Neural cell (in vitro differentiated cells): ENCODE measurements around the gene ACTA2. TPM values are rescaled to one million over a fixed set of nuclear protein-coding genes. Genes with fewer than 3 reads are reported as not detected.

Experiments
- H2AFZ ChIP-seq: fragments of 200-600, 300-800 bp; sonication (generic), shearing (Covaris generic); 2 replicates; pipeline ENCODE4 v1.6.0; 2014; ENCODE audit warnings: low read depth, mild to moderate bottlenecking, antibody characterized with exemption, low read length, moderate library complexity
- H3F3A ChIP-seq: fragments of 200-600 bp; shearing (Covaris generic); 2 replicates; pipeline ENCODE4 v1.6.1; 2016; ENCODE audit warnings: mild to moderate bottlenecking, moderate library complexity, mixed read lengths, antibody characterized with exemption, low read length; ENCODE audit not compliant: insufficient read depth, poor library complexity, severe bottlenecking
- H3K27ac ChIP-seq: fragments of 200-600, 300-800 bp; sonication (generic), shearing (Covaris generic); 2 replicates; pipeline ENCODE4 v1.5.1; 2014; ENCODE audit warnings: mild to moderate bottlenecking, low read length, moderate library complexity
- H3K27me3 ChIP-seq: fragments of 300-800, 200-600 bp; sonication (generic), shearing (Covaris generic); 2 replicates; pipeline ENCODE4 v1.6.0; 2014; ENCODE audit warnings: mild to moderate bottlenecking, low read depth, low read length, moderate library complexity; ENCODE audit not compliant: insufficient read depth
- H3K36me3 ChIP-seq: fragments of 300-800, 200-600 bp; sonication (generic), shearing (Covaris generic); 2 replicates; pipeline ENCODE4 v1.5.1; 2014; ENCODE audit warnings: mild to moderate bottlenecking, antibody characterized with exemption, low read length, moderate library complexity; ENCODE audit not compliant: insufficient read depth
- H3K4me2 ChIP-seq: fragments of 300-800, 200-600 bp; sonication (generic), shearing (Covaris generic); 2 replicates; pipeline ENCODE4 v1.6.0; 2014; ENCODE audit warnings: mild to moderate bottlenecking, low read length
- H3K4me3 ChIP-seq: fragments of 300-800, 200-600 bp; sonication (generic), shearing (Covaris generic); 2 replicates; pipeline ENCODE4 v1.5.1; 2014; ENCODE audit warnings: mild to moderate bottlenecking, low read length, moderate library complexity
- H3K79me2 ChIP-seq: fragments of 200-600 bp; shearing (Covaris generic); replicated peaks from 2 replicates; pipeline ENCODE4 v1.6.0; 2014; ENCODE audit warnings: mild to moderate bottlenecking, low read length, moderate library complexity; ENCODE audit not compliant: insufficient read depth
- H3K9ac ChIP-seq: fragments of 300-800, 200-600 bp; sonication (generic), shearing (Covaris generic); 2 replicates; pipeline ENCODE4 v1.6.1; 2016; ENCODE audit warnings: mild to moderate bottlenecking, low read length, mixed read lengths
- H3K9me2 ChIP-seq: fragments of 200-600 bp; shearing (Covaris generic); 2 replicates; pipeline ENCODE4 v1.6.1; 2016; ENCODE audit warnings: mild to moderate bottlenecking, low read length, mixed read lengths; ENCODE audit not compliant: insufficient read depth
- H3K9me3 ChIP-seq: fragments of 200-600, 300-800 bp; sonication (generic), shearing (Covaris generic); 2 replicates; pipeline ENCODE4 v1.6.1; 2016; ENCODE audit warnings: mild to moderate bottlenecking, mixed run types, low read length, moderate library complexity, mixed read lengths
- H4K20me1 ChIP-seq: fragments of 200-600 bp; shearing (Covaris generic); 2 replicates; pipeline ENCODE4 v1.6.1; 2016; ENCODE audit warnings: mild to moderate bottlenecking, mixed run types; ENCODE audit not compliant: insufficient read depth
- CTCF ChIP-seq: fragments of 450-650 bp; IDR thresholded peaks from 2 replicates; pipeline ENCODE4 v1.5.1; 2014; ENCODE audit warnings: antibody characterized with exemption, mild to moderate bottlenecking, moderate library complexity; ENCODE audit not compliant: poor library complexity, severe bottlenecking
- EP300 ChIP-seq: fragments of 450-650 bp; conservative IDR thresholded peaks from 2 replicates; pipeline ENCODE4 v1.6.1; 2014; ENCODE audit warnings: antibody characterized with exemption, mild to moderate bottlenecking, moderate library complexity; ENCODE audit not compliant: poor library complexity, severe bottlenecking
- EZH2 ChIP-seq: fragments of 200-600, 300-800 bp; shearing (Covaris generic), sonication (generic); IDR thresholded peaks from 2 replicates; pipeline ENCODE4 v1.6.1; 2014; ENCODE audit warnings: antibody characterized with exemption, low read length, borderline replicate concordance, mild to moderate bottlenecking; ENCODE audit not compliant: insufficient read depth, poor library complexity, severe bottlenecking
- MXI1 ChIP-seq: fragments of 450-650 bp; conservative IDR thresholded peaks from 2 replicates; pipeline ENCODE4 v1.6.1; 2014; ENCODE audit warnings: antibody characterized with exemption, mild to moderate bottlenecking; ENCODE audit not compliant: poor library complexity, severe bottlenecking
- POLR2AphosphoS5 ChIP-seq: IDR thresholded peaks from 2 replicates; pipeline ENCODE4 v1.6.1; 2012
- RAD21 ChIP-seq: fragments of 450-650 bp; conservative IDR thresholded peaks from 2 replicates; pipeline ENCODE4 v1.6.1; 2014; ENCODE audit warnings: antibody characterized with exemption, mild to moderate bottlenecking, moderate library complexity
- REST ChIP-seq: IDR thresholded peaks from 2 replicates; pipeline ENCODE4 v1.6.1; 2012; ENCODE audit warnings: borderline replicate concordance
- SMC3 ChIP-seq: fragments of 450-650 bp; conservative IDR thresholded peaks from 2 replicates; pipeline ENCODE4 v1.6.1; 2014; ENCODE audit warnings: antibody characterized with exemption, mild to moderate bottlenecking, moderate library complexity; ENCODE audit not compliant: poor library complexity
- TAF1 ChIP-seq: IDR thresholded peaks from 2 replicates; pipeline ENCODE4 v1.6.1; 2012; ENCODE audit warnings: low read depth
- polyA plus RNA-seq: library from polyadenylated mRNA; depleted of rRNA; stranded (reverse); fragments of >200 nt; gene quantifications from 2 replicates; pipeline ENCODE4 v1.2.3, GENCODE V29; 2014

Gene ACTA2
- polyA plus RNA-seq, 1 donor from 2014 or later: 0.53 TPM

- Histone ChIP-seq H3K9ac (no peak overlapping the region), H3K4me3 (no peak overlapping the region), H3K4me2 (no peak overlapping the region), H3K9me3 (no peaks in the 10 kb centered on the region), H4K20me1 (no peaks in the 10 kb centered on the region), H3K27ac (no peak overlapping the region), H3F3A (no peaks in the 10 kb centered on the region), H3K27me3 (no peaks in the 10 kb centered on the region), H3K36me3 (no peaks in the 10 kb centered on the region), H3K9me2 (no peaks in the 10 kb centered on the region), H3K79me2 (no peaks in the 10 kb centered on the region), H2AFZ (no peak overlapping the region)
- TF ChIP-seq SMC3: no peak
- no peak for TF ChIP-seq POLR2AphosphoS5
- TF ChIP-seq EP300: no peak
- TF ChIP-seq MXI1: no peak
- no peak for TF ChIP-seq TAF1
- no peak for TF ChIP-seq REST
- no peak for TF ChIP-seq EZH2
- TF ChIP-seq RAD21: no peak
- TF ChIP-seq CTCF: no peak
Observed at GRCh38 chr10:88944813-88945212, 7.8 kb downstream of the ACTA2 start.

- H2AFZ ChIP-seq: no peak overlapping the region
Observed at GRCh38 chr10:88943778-88944177, 8.8 kb downstream of the ACTA2 start.

More at GRCh38 chr10:88943778-88944177, 8.8 kb downstream of the ACTA2 start:
- no peaks in the 10 kb centered on the region for H3K36me3 ChIP-seq
- no peaks in the 10 kb centered on the region for H4K20me1 ChIP-seq
- H3K27me3 ChIP-seq: no peaks in the 10 kb centered on the region
- no peak overlapping the region for H3K4me2 ChIP-seq
- H3K9ac ChIP-seq: no peak overlapping the region
- no peaks in the 10 kb centered on the region for H3K9me3 ChIP-seq
- no peaks in the 10 kb centered on the region for H3K79me2 ChIP-seq
- H3K4me3 ChIP-seq: no peak overlapping the region
- no peaks in the 10 kb centered on the region for H3F3A ChIP-seq
- H3K27ac ChIP-seq: no peak overlapping the region
- TF ChIP-seq POLR2AphosphoS5: no peak
- TF ChIP-seq RAD21: no peak
- TF ChIP-seq REST: no peak
- no peak for TF ChIP-seq TAF1
- TF ChIP-seq SMC3: no peak
- TF ChIP-seq EZH2: no peak
- TF ChIP-seq MXI1: no peak
- no peaks in the 10 kb centered on the region for H3K9me2 ChIP-seq
